ENCODE results near the gene CMTM3. TPM values are rescaled to one million over a fixed set of nuclear protein-coding genes. Genes with fewer than 3 reads are reported as not detected.

The CMTM3 gene
- total and polyA plus RNA-seq, 2 experiments from 2014 or later, result 16.4 to 16.6 TPM

- H3K27ac Mint-ChIP-seq, result no peak overlapping the region
- peaks cover 10% of the 10 kb centered on the region; the same call in 1 of the 2 replicates for H4K20me1 ChIP-seq (replicated peaks; ENCODE audit: insufficient read depth)
- no peak overlapping the region for H3K4me2 ChIP-seq
- no peak overlapping the region for H2AFZ ChIP-seq
- 0 out of 2 replicates have a peak, but pooled peaks cover 5% of the 10 kb centered on the region for H3K79me2 ChIP-seq (replicated peaks; ENCODE audit: insufficient read depth)
- no peaks in the 10 kb centered on the region for H3K36me3 ChIP-seq (ENCODE audit: insufficient read depth)
- no peak for TF ChIP-seq JUNB (IDR thresholded peaks at IDR 0.05; ENCODE audit: unreplicated experiment)
- no peak for TF ChIP-seq ZNF114 (CRISPR knock-in tag; IDR thresholded peaks at IDR 0.05)
- no peak for TF ChIP-seq NANOG (IDR thresholded peaks at IDR 0.05; ENCODE audit: borderline replicate concordance)
- TF ChIP-seq EZH2phosphoT487 (IDR thresholded peaks at IDR 0.05; ENCODE audit: unreplicated experiment), result no peak
- TF ChIP-seq EZH2 (IDR thresholded peaks at IDR 0.05; ENCODE audit: low read depth, unreplicated experiment), result no peak
- no peak for TF ChIP-seq REST (IDR thresholded peaks at IDR 0.05; ENCODE audit: unreplicated experiment)
- no peak for TF ChIP-seq ZNF331 (CRISPR knock-in tag; IDR thresholded peaks at IDR 0.05; ENCODE audit: low read depth)
- no peak for TF ChIP-seq CTCF (conservative IDR thresholded peaks at IDR 0.05; ENCODE audit: low read depth in 2 of 2)
- no peak for TF ChIP-seq STAT1 (IDR thresholded peaks at IDR 0.05; ENCODE audit: unreplicated experiment)
- TF ChIP-seq ETS1 (IDR thresholded peaks at IDR 0.05), result no peak
- TF ChIP-seq CREB1 (CRISPR knock-in tag; IDR thresholded peaks at IDR 0.05; ENCODE audit: low read depth), result no peak
- TF ChIP-seq ZNF462 (CRISPR knock-in tag; IDR thresholded peaks at IDR 0.05), result no peak
- no peak for TF ChIP-seq POLR2AphosphoS5 (IDR thresholded peaks at IDR 0.05; ENCODE audit: low read depth)
- H3K4me1 ChIP-seq (ENCODE audit: insufficient read depth), result no peaks in the 10 kb centered on the region
- no peak overlapping the region for H3K4me3 ChIP-seq
- H3K27me3 Mint-ChIP-seq (ENCODE audit: insufficient read depth, low read depth, poor library complexity), result no peaks in the 10 kb centered on the region
- no peaks in the 10 kb centered on the region for H3K27me3 ChIP-seq (ENCODE audit: insufficient read depth)
- H3F3A ChIP-seq (replicated peaks; ENCODE audit: low read depth), result no peaks in the 10 kb centered on the region
- H3K4me3 Mint-ChIP-seq, result no peak overlapping the region
- H3K27ac ChIP-seq (ENCODE audit: low read depth), result no peak overlapping the region
- H3K4me1 Mint-ChIP-seq, result no peaks in the 10 kb centered on the region
- no peaks in the 10 kb centered on the region; the same call in 2 of the 3 replicates for H3K36me3 Mint-ChIP-seq (ENCODE audit: low read depth)
- ATAC-seq (no peak), DNase-seq (ENCODE audit: low spot score) (no peak)
- H3K9me3 Mint-ChIP-seq, result no peaks in the 10 kb centered on the region
- no peaks in the 10 kb centered on the region for H3K9me2 ChIP-seq (ENCODE audit: insufficient read depth)
These were observed 43.0 kb upstream of the CMTM3 start for GRCh38 chr16:66561381-66562080.

Data from GM23338 (cell line).